Hepatocyte (in vitro differentiated cells): ENCODE data around the gene FAT1. TPM values are rescaled to one million over a fixed set of nuclear protein-coding genes. Genes with fewer than 3 reads are reported as not detected.
A peak's percentile ranks its signal among the peaks of the same experiment; 100 is the strongest.

Experiments used
- DNase-seq: peaks from one replicate; pipeline ENCODE4 v3.0.0-alpha.2; 2016; ENCODE audit warnings: low spot score
- H2AFZ ChIP-seq: fragments of 200-600 bp; sonication (generic); 2 replicates; pipeline ENCODE4 v1.6.0; 2016; ENCODE audit warnings: antibody characterized with exemption, mild to moderate bottlenecking
- H3K27ac ChIP-seq: fragments of 200-600 bp; sonication (generic); 2 replicates; pipeline ENCODE4 v1.5.1; 2016; ENCODE audit warnings: mild to moderate bottlenecking
- H3K27me3 ChIP-seq: fragments of 200-600 bp; sonication (generic); 2 replicates; pipeline ENCODE4 v1.6.1; 2016
- H3K36me3 ChIP-seq: fragments of 200-600 bp; sonication (generic); replicated peaks from 2 replicates; pipeline ENCODE4 v1.5.1; 2016; ENCODE audit warnings: low read depth; ENCODE audit not compliant: insufficient read depth
- H3K4me1 ChIP-seq: fragments of 200-600 bp; sonication (generic); 2 replicates; pipeline ENCODE4 v1.5.1; 2016; ENCODE audit warnings: mild to moderate bottlenecking, moderate library complexity; ENCODE audit not compliant: insufficient read depth
- H3K4me2 ChIP-seq: fragments of 200-600 bp; sonication (generic); 2 replicates; pipeline ENCODE4 v1.6.0; 2016
- H3K4me3 ChIP-seq: fragments of 200-600 bp; sonication (generic); 2 replicates; pipeline ENCODE4 v1.5.1; 2016; ENCODE audit warnings: mild to moderate bottlenecking
- H3K79me2 ChIP-seq: fragments of 200-600 bp; sonication (generic); 2 replicates; pipeline ENCODE4 v1.6.0; 2017; ENCODE audit warnings: mild to moderate bottlenecking
- H3K9me2 ChIP-seq: fragments of 200-600 bp; sonication (generic); replicated peaks from 2 replicates; pipeline ENCODE4 v1.6.0; 2017; ENCODE audit warnings: mild to moderate bottlenecking; ENCODE audit not compliant: insufficient read depth
- H3K9me3 ChIP-seq: fragments of 200-600 bp; sonication (generic); 2 replicates; pipeline ENCODE4 v1.5.1; 2016; ENCODE audit warnings: low read depth, mild to moderate bottlenecking
- H4K20me1 ChIP-seq: fragments of 200-600 bp; sonication (generic); 2 replicates; pipeline ENCODE4 v1.6.0; 2016; ENCODE audit warnings: mild to moderate bottlenecking; ENCODE audit not compliant: insufficient read depth, poor library complexity, severe bottlenecking
- CTCF ChIP-seq: fragments of 200-600 bp; sonication (generic); IDR thresholded peaks from 2 replicates; pipeline ENCODE4 v1.5.1; 2016; ENCODE audit warnings: antibody characterized with exemption, mild to moderate bottlenecking; ENCODE audit not compliant: poor library complexity
- EZH2 ChIP-seq: fragments of 200-600 bp; sonication (generic); IDR thresholded peaks from 2 replicates; pipeline ENCODE4 v1.6.1; 2016; ENCODE audit warnings: antibody characterized with exemption, mild to moderate bottlenecking, borderline replicate concordance
- EZH2phosphoT487 ChIP-seq: fragments of 200-600 bp; sonication (generic); IDR thresholded peaks from one replicate; pipeline ENCODE4 v1.6.1; 2018; ENCODE audit warnings: antibody characterized with exemption, mild to moderate bottlenecking, low read depth, moderate library complexity; ENCODE audit not compliant: unreplicated experiment, severe bottlenecking
- WGBS: methylation state at CpG from one replicate; pipeline ENCODE4 v1.1.6; 2016; ENCODE audit warnings: low lambda C conversion rate; ENCODE audit errors: missing lambda C conversion rate; 5-methylcytosine and 5-hydroxymethylcytosine counted together
- polyA plus RNA-seq: library from polyadenylated mRNA; unstranded; fragments of >200 nt; fragmentation: Nextera tagmentation; extraction: Ambion mirVana; gene quantifications from 2 replicates; pipeline ENCODE4 v1.2.1, GENCODE V29; 2016
- total RNA-seq: library from RNA; depleted of rRNA; stranded (reverse); fragments of >200 nt; gene quantifications from 2 replicates; pipeline ENCODE4 v1.2.3, GENCODE V29; 2014

Gene FAT1
- total and polyA plus RNA-seq, 2 experiments from 2014 or later = 33.9 to 168 TPM

GRCh38 chr4:186755550-186756519, 32.2 kb upstream of the FAT1 start:
- H3K9me2 ChIP-seq = no peaks in the 10 kb centered on the region
- H3K9me3 ChIP-seq = no peaks in the 10 kb centered on the region
- WGBS = 92% methylated on average over 8 of the region's 8 CpGs
- no peaks in the 10 kb centered on the region for H3K79me2 ChIP-seq
- no peaks in the 10 kb centered on the region for H3K27me3 ChIP-seq
- H3K4me2 ChIP-seq = no peak overlapping the region
- TF ChIP-seq CTCF (no peak), EZH2 (no peak), EZH2phosphoT487 (no peak)
- no peak overlapping the region for H3K4me3 ChIP-seq
- DNase-seq = peak; percentile 52
- peak overlapping the region; percentile 74 for H3K27ac ChIP-seq
- peaks cover 12% of the 10 kb centered on the region for H3K4me1 ChIP-seq
- no peaks in the 10 kb centered on the region for H3K36me3 ChIP-seq
- no peak overlapping the region for H2AFZ ChIP-seq
- no peaks in the 10 kb centered on the region for H4K20me1 ChIP-seq

- Histone ChIP-seq H3K9me3 (no peaks in the 10 kb centered on the region), H3K79me2 (no peaks in the 10 kb centered on the region), H3K36me3 (no peaks in the 10 kb centered on the region), H3K27me3 (no peaks in the 10 kb centered on the region), H3K4me1 (peaks cover 12% of the 10 kb centered on the region), H4K20me1 (no peaks in the 10 kb centered on the region), H3K4me2 (no peak overlapping the region), H3K4me3 (no peak overlapping the region), H3K9me2 (no peaks in the 10 kb centered on the region), H2AFZ (no peak overlapping the region), H3K27ac (peak overlapping the region; percentile 68)
- TF ChIP-seq EZH2phosphoT487 = no peak
- TF ChIP-seq CTCF = no peak
- no peak for TF ChIP-seq EZH2
- 87% methylated on average over 10 of the region's 10 CpGs for WGBS
- DNase-seq = no peak
Measured at GRCh38 chr4:186754976-186755375, 31.3 kb upstream of the FAT1 start.

GRCh38 chr4:186752325-186752724, 28.7 kb upstream of the FAT1 start:
- H3K79me2 ChIP-seq = no peaks in the 10 kb centered on the region
- no peak overlapping the region for H3K27ac ChIP-seq
- H3K4me3 ChIP-seq = no peak overlapping the region
- no peaks in the 10 kb centered on the region for H3K36me3 ChIP-seq
- H3K4me2 ChIP-seq = no peak overlapping the region
- H3K9me2 ChIP-seq = no peaks in the 10 kb centered on the region
- H2AFZ ChIP-seq = no peak overlapping the region
- no peaks in the 10 kb centered on the region for H4K20me1 ChIP-seq
- H3K4me1 ChIP-seq = peaks cover 12% of the 10 kb centered on the region
- no peaks in the 10 kb centered on the region for H3K9me3 ChIP-seq
- no peaks in the 10 kb centered on the region for H3K27me3 ChIP-seq
- no peak for DNase-seq
- TF ChIP-seq EZH2 (no peak), CTCF (no peak), EZH2phosphoT487 (no peak)
- 96% methylated on average over 6 of the region's 6 CpGs for WGBS
